GM23338 (cell line): ENCODE results near the gene SRGAP1. TPM values are rescaled to one million over a fixed set of nuclear protein-coding genes. Genes with fewer than 3 reads are reported as not detected.

Experiments
- ATAC-seq: fragments of 200-7000 bp; cut with Tn5 transposase; 3 replicates; pipeline ENCODE4 v1.9.1; 2020
- DNase-seq: peaks from one replicate; pipeline ENCODE4 v3.0.0-alpha.2; 2015; ENCODE audit warnings: low spot score
- H2AFZ ChIP-seq: fragments of 200-600 bp; sonication (generic); 2 replicates; pipeline ENCODE4 v1.8.0; 2016; ENCODE audit warnings: antibody characterized with exemption, mild to moderate bottlenecking, moderate library complexity
- H3F3A ChIP-seq: fragments of 200-600 bp; sonication (generic); replicated peaks from 2 replicates; pipeline ENCODE4 v1.8.0; 2017; ENCODE audit warnings: antibody characterized with exemption, mixed run types, low read depth
- H3K27ac ChIP-seq: fragments of 200-600 bp; sonication (generic); 2 replicates; pipeline ENCODE4 v1.6.1; 2016; ENCODE audit warnings: low read depth
- H3K27me3 ChIP-seq: fragments of 200-600 bp; sonication (generic); 2 replicates; pipeline ENCODE4 v1.8.0; 2016; ENCODE audit warnings: mild to moderate bottlenecking, mixed run types, moderate library complexity; ENCODE audit not compliant: insufficient read depth
- H3K36me3 ChIP-seq: fragments of 200-600 bp; sonication (generic); 2 replicates; pipeline ENCODE4 v1.8.0; 2016; ENCODE audit warnings: mild to moderate bottlenecking; ENCODE audit not compliant: insufficient read depth
- H3K4me1 ChIP-seq: fragments of 200-600 bp; sonication (generic); 2 replicates; pipeline ENCODE4 v1.8.0; 2016; ENCODE audit warnings: mild to moderate bottlenecking, moderate library complexity; ENCODE audit not compliant: insufficient read depth
- H3K4me2 ChIP-seq: fragments of 200-600 bp; sonication (generic); 2 replicates; pipeline ENCODE4 v1.7.1; 2017; ENCODE audit warnings: mixed run types
- H3K4me3 ChIP-seq: fragments of 200-600 bp; sonication (generic); 2 replicates; pipeline ENCODE4 v1.6.1; 2016; ENCODE audit warnings: mixed run types
- H3K79me2 ChIP-seq: fragments of 200-600 bp; sonication (generic); replicated peaks from 2 replicates; pipeline ENCODE4 v1.8.0; 2017; ENCODE audit warnings: mild to moderate bottlenecking; ENCODE audit not compliant: insufficient read depth
- H3K9me2 ChIP-seq: fragments of 200-600 bp; sonication (generic); 2 replicates; pipeline ENCODE4 v1.8.0; 2017; ENCODE audit not compliant: insufficient read depth
- H4K20me1 ChIP-seq: fragments of 200-600 bp; sonication (generic); replicated peaks from 2 replicates; pipeline ENCODE4 v1.8.0; 2017; ENCODE audit warnings: mild to moderate bottlenecking; ENCODE audit not compliant: insufficient read depth
- H3K27ac Mint-ChIP-seq: 2 replicates; pipeline ENCODE4 v1.8.0; 2020; ENCODE audit warnings: inconsistent platforms, mild to moderate bottlenecking, moderate library complexity, mixed read lengths
- H3K27me3 Mint-ChIP-seq: 3 replicates; pipeline ENCODE4 v1.8.0; 2022; ENCODE audit warnings: low read depth, mild to moderate bottlenecking, moderate library complexity, mixed read lengths, inconsistent platforms; ENCODE audit not compliant: insufficient read depth, poor library complexity
- H3K36me3 Mint-ChIP-seq: 3 replicates; pipeline ENCODE4 v1.8.0; 2021; ENCODE audit warnings: low read depth, mild to moderate bottlenecking, inconsistent platforms, moderate library complexity, mixed read lengths
- H3K4me1 Mint-ChIP-seq: 3 replicates; pipeline ENCODE4 v1.8.0; 2020; ENCODE audit warnings: mild to moderate bottlenecking, inconsistent platforms, mixed read lengths
- H3K4me3 Mint-ChIP-seq: 3 replicates; pipeline ENCODE4 v1.8.0; 2021; ENCODE audit warnings: moderate library complexity, mild to moderate bottlenecking, inconsistent platforms, mixed read lengths
- H3K9me3 Mint-ChIP-seq: 3 replicates; pipeline ENCODE4 v1.8.0; 2020; ENCODE audit warnings: moderate library complexity, mild to moderate bottlenecking, inconsistent platforms, mixed read lengths
- CREB1 ChIP-seq: fragments of 250-450 bp; sonication (Bioruptor Pico); IDR thresholded peaks from 2 replicates; pipeline ENCODE4 v1.5.0; 2020; ENCODE audit warnings: low read depth, mild to moderate bottlenecking, moderate library complexity
- EZH2 ChIP-seq: fragments of 200-600 bp; sonication (generic); IDR thresholded peaks from one replicate; pipeline ENCODE4 v1.8.0; 2017; ENCODE audit warnings: antibody characterized with exemption, mild to moderate bottlenecking, low read depth; ENCODE audit not compliant: unreplicated experiment
- EZH2phosphoT487 ChIP-seq: fragments of 200-600 bp; sonication (generic); IDR thresholded peaks from one replicate; pipeline ENCODE4 v1.8.1; 2018; ENCODE audit warnings: antibody characterized with exemption; ENCODE audit not compliant: unreplicated experiment
- JUNB ChIP-seq: IDR thresholded peaks from one replicate; pipeline ENCODE4 v1.6.1; 2016; ENCODE audit warnings: antibody characterized with exemption; ENCODE audit not compliant: unreplicated experiment
- NANOG ChIP-seq: IDR thresholded peaks from 2 replicates; pipeline ENCODE4 v1.6.1; 2016; ENCODE audit warnings: antibody characterized with exemption, borderline replicate concordance
- POLR2AphosphoS5 ChIP-seq: IDR thresholded peaks from 2 replicates; pipeline ENCODE4 v1.6.1; 2016; ENCODE audit warnings: antibody characterized with exemption, low read depth
- STAT1 ChIP-seq: IDR thresholded peaks from one replicate; pipeline ENCODE4 v1.6.1; 2016; ENCODE audit warnings: antibody characterized with exemption; ENCODE audit not compliant: unreplicated experiment
- ZNF114 ChIP-seq: fragments of 250-450 bp; sonication (Bioruptor Pico); IDR thresholded peaks from 2 replicates; pipeline ENCODE4 v1.5.0; 2020; ENCODE audit warnings: mild to moderate bottlenecking, moderate library complexity
- ZNF331 ChIP-seq: fragments of 250-450 bp; sonication (Bioruptor Pico); IDR thresholded peaks from 2 replicates; pipeline ENCODE4 v1.5.0; 2020; ENCODE audit warnings: low read depth, mild to moderate bottlenecking, moderate library complexity
- polyA plus RNA-seq: library from polyadenylated mRNA; unstranded; fragments of >200 nt; fragmentation: Nextera tagmentation; extraction: Ambion mirVana; gene quantifications from 2 replicates; pipeline ENCODE4 v1.2.1, GENCODE V29; 2016
- total RNA-seq: library from RNA; depleted of rRNA; stranded (reverse); fragments of >200 nt; shearing (Covaris generic); gene quantifications from 2 replicates; pipeline ENCODE4 v1.2.3, GENCODE V29; 2014
- TF ChIP-seq, protein P1 (sequence below), 2 experiments: fragments of 200-600 bp in 1 of 2; sonication (generic) in 1 of 2; conservative IDR thresholded peaks; 2 replicates each; pipeline versions ENCODE4 v1.5.1 to v1.6.1; 2016 to 2017; ENCODE audit warnings: antibody characterized with exemption in 2 of 2, low read depth in 2 of 2, mild to moderate bottlenecking in 2 of 2, moderate library complexity in 1 of 2
- TF ChIP-seq, protein P2 (sequence below): fragments of 250-450 bp; sonication (Bioruptor Pico); IDR thresholded peaks from 2 replicates; pipeline ENCODE4 v1.5.0; 2020; ENCODE audit warnings: mild to moderate bottlenecking, moderate library complexity
- TF ChIP-seq, protein P3 (sequence below): IDR thresholded peaks from 2 replicates; pipeline ENCODE4 v1.6.1; 2016; ENCODE audit warnings: antibody characterized with exemption
- TF ChIP-seq, protein P4 (sequence below): IDR thresholded peaks from one replicate; pipeline ENCODE4 v1.6.1; 2018; ENCODE audit warnings: antibody characterized with exemption; ENCODE audit not compliant: unreplicated experiment

SRGAP1 gene
- total and polyA plus RNA-seq, 2 experiments from 2014 or later = 6.1 to 8.1 TPM

DNA sequence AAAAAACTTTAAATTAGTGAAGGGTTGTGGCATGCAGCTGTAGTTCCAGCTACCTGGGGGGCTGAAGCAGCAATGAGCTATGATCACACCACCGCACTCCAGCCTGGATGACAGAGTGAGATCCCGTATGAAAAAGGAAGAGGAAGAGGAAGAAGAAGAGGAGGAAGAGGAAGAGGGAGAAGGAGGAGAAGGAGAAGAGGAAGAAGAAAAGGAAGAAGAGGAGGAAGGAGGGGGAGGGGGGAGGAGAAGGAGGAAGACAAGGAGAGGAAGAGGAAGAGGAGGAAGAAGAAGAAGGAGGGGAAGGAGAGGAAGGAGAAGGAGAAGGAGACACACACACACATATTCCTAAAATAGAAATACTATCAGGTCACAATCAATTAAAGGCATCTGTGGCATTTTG, 32.7 kb upstream of the SRGAP1 start:
- Mint-ChIP-seq H3K36me3 (no peaks in the 10 kb centered on the region; the same call in 2 of the 3 replicates), H3K9me3 (no peaks in the 10 kb centered on the region)
- TF ChIP-seq ZNF331 (CRISPR knock-in tag) = no peak
- TF ChIP-seq ZNF114 (CRISPR knock-in tag) = no peak
- TF ChIP-seq, protein P1, sequence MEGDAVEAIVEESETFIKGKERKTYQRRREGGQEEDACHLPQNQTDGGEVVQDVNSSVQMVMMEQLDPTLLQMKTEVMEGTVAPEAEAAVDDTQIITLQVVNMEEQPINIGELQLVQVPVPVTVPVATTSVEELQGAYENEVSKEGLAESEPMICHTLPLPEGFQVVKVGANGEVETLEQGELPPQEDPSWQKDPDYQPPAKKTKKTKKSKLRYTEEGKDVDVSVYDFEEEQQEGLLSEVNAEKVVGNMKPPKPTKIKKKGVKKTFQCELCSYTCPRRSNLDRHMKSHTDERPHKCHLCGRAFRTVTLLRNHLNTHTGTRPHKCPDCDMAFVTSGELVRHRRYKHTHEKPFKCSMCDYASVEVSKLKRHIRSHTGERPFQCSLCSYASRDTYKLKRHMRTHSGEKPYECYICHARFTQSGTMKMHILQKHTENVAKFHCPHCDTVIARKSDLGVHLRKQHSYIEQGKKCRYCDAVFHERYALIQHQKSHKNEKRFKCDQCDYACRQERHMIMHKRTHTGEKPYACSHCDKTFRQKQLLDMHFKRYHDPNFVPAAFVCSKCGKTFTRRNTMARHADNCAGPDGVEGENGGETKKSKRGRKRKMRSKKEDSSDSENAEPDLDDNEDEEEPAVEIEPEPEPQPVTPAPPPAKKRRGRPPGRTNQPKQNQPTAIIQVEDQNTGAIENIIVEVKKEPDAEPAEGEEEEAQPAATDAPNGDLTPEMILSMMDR (conservative IDR thresholded peaks at IDR 0.05; ENCODE audit: low read depth in 2 of 2) = no peak
- TF ChIP-seq, protein P2, sequence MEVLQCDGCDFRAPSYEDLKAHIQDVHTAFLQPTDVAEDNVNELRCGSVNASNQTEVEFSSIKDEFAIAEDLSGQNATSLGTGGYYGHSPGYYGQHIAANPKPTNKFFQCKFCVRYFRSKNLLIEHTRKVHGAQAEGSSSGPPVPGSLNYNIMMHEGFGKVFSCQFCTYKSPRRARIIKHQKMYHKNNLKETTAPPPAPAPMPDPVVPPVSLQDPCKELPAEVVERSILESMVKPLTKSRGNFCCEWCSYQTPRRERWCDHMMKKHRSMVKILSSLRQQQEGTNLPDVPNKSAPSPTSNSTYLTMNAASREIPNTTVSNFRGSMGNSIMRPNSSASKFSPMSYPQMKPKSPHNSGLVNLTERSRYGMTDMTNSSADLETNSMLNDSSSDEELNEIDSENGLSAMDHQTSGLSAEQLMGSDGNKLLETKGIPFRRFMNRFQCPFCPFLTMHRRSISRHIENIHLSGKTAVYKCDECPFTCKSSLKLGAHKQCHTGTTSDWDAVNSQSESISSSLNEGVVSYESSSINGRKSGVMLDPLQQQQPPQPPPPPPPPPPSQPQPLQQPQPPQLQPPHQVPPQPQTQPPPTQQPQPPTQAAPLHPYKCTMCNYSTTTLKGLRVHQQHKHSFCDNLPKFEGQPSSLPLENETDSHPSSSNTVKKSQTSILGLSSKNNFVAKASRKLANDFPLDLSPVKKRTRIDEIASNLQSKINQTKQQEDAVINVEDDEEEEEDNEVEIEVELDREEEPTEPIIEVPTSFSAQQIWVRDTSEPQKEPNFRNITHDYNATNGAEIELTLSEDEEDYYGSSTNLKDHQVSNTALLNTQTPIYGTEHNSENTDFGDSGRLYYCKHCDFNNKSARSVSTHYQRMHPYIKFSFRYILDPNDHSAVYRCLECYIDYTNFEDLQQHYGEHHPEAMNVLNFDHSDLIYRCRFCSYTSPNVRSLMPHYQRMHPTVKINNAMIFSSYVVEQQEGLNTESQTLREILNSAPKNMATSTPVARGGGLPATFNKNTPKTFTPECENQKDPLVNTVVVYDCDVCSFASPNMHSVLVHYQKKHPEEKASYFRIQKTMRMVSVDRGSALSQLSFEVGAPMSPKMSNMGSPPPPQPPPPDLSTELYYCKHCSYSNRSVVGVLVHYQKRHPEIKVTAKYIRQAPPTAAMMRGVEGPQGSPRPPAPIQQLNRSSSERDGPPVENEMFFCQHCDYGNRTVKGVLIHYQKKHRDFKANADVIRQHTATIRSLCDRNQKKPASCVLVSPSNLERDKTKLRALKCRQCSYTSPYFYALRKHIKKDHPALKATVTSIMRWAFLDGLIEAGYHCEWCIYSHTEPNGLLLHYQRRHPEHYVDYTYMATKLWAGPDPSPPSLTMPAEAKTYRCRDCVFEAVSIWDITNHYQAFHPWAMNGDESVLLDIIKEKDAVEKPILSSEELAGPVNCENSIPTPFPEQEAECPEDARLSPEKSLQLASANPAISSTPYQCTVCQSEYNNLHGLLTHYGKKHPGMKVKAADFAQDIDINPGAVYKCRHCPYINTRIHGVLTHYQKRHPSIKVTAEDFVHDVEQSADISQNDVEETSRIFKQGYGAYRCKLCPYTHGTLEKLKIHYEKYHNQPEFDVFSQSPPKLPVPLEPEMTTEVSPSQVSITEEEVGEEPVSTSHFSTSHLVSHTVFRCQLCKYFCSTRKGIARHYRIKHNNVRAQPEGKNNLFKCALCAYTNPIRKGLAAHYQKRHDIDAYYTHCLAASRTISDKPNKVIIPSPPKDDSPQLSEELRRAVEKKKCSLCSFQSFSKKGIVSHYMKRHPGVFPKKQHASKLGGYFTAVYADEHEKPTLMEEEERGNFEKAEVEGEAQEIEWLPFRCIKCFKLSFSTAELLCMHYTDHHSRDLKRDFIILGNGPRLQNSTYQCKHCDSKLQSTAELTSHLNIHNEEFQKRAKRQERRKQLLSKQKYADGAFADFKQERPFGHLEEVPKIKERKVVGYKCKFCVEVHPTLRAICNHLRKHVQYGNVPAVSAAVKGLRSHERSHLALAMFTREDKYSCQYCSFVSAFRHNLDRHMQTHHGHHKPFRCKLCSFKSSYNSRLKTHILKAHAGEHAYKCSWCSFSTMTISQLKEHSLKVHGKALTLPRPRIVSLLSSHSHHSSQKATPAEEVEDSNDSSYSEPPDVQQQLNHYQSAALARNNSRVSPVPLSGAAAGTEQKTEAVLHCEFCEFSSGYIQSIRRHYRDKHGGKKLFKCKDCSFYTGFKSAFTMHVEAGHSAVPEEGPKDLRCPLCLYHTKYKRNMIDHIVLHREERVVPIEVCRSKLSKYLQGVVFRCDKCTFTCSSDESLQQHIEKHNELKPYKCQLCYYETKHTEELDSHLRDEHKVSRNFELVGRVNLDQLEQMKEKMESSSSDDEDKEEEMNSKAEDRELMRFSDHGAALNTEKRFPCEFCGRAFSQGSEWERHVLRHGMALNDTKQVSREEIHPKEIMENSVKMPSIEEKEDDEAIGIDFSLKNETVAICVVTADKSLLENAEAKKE (CRISPR knock-in tag) = no peak
- TF ChIP-seq CREB1 (CRISPR knock-in tag) = no peak
- TF ChIP-seq, protein P3, sequence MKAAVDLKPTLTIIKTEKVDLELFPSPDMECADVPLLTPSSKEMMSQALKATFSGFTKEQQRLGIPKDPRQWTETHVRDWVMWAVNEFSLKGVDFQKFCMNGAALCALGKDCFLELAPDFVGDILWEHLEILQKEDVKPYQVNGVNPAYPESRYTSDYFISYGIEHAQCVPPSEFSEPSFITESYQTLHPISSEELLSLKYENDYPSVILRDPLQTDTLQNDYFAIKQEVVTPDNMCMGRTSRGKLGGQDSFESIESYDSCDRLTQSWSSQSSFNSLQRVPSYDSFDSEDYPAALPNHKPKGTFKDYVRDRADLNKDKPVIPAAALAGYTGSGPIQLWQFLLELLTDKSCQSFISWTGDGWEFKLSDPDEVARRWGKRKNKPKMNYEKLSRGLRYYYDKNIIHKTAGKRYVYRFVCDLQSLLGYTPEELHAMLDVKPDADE = no peak
- TF ChIP-seq NANOG = no peak
- no peak for TF ChIP-seq JUNB
- no peak for TF ChIP-seq EZH2
- TF ChIP-seq, protein P4, sequence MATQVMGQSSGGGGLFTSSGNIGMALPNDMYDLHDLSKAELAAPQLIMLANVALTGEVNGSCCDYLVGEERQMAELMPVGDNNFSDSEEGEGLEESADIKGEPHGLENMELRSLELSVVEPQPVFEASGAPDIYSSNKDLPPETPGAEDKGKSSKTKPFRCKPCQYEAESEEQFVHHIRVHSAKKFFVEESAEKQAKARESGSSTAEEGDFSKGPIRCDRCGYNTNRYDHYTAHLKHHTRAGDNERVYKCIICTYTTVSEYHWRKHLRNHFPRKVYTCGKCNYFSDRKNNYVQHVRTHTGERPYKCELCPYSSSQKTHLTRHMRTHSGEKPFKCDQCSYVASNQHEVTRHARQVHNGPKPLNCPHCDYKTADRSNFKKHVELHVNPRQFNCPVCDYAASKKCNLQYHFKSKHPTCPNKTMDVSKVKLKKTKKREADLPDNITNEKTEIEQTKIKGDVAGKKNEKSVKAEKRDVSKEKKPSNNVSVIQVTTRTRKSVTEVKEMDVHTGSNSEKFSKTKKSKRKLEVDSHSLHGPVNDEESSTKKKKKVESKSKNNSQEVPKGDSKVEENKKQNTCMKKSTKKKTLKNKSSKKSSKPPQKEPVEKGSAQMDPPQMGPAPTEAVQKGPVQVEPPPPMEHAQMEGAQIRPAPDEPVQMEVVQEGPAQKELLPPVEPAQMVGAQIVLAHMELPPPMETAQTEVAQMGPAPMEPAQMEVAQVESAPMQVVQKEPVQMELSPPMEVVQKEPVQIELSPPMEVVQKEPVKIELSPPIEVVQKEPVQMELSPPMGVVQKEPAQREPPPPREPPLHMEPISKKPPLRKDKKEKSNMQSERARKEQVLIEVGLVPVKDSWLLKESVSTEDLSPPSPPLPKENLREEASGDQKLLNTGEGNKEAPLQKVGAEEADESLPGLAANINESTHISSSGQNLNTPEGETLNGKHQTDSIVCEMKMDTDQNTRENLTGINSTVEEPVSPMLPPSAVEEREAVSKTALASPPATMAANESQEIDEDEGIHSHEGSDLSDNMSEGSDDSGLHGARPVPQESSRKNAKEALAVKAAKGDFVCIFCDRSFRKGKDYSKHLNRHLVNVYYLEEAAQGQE = no peak
- TF ChIP-seq EZH2phosphoT487 = no peak
- TF ChIP-seq STAT1 = no peak
- TF ChIP-seq POLR2AphosphoS5 = no peak

More for the DNA sequence above, 32.7 kb upstream of the SRGAP1 start:
- Histone ChIP-seq H3K9me2 (no peaks in the 10 kb centered on the region), H3K27me3 (no peaks in the 10 kb centered on the region), H3K4me1 (no peaks in the 10 kb centered on the region), H3K79me2 (no peaks in the 10 kb centered on the region), H4K20me1 (0 out of 2 replicates have a peak, but pooled peaks cover 4% of the 10 kb centered on the region), H3K27ac (no peak overlapping the region), H3F3A (no peaks in the 10 kb centered on the region), H3K36me3 (0 out of 2 replicates have a peak, but pooled peaks cover 3% of the 10 kb centered on the region), H3K4me3 (no peak overlapping the region), H3K4me2 (no peak overlapping the region), H2AFZ (no peak overlapping the region)
- DNase-seq = no peak
- Mint-ChIP-seq H3K4me3 (no peak overlapping the region), H3K27ac (no peak overlapping the region), H3K4me1 (no peaks in the 10 kb centered on the region), H3K27me3 (no peaks in the 10 kb centered on the region)
- no peak for ATAC-seq
